Upper lobe of left lung (tissue), 4 donors: ENCODE measurements around the gene OGFOD3.

Experiments
- CTCF ChIP-seq, 6 experiments: fragments of 450-650 bp in 4 of 6; fragments of 200-600 bp in 2 of 6; sonication (generic) in 2 of 6; IDR thresholded peaks; one replicate each; pipeline ENCODE4 v1.5.1; 2016 to 2019; ENCODE audit warnings: antibody characterized with exemption in 6 of 6
- POLR2A ChIP-seq, 4 donors: fragments of 450-650 bp; IDR thresholded peaks; one replicate each; pipeline ENCODE4 v1.5.1; 2016 to 2017; ENCODE audit warnings: antibody characterized with exemption in 4 of 4, mild to moderate bottlenecking in 2 of 4

GRCh38 chr17:82351713-82352488 lies 66.5 kb downstream of the OGFOD3 start:
- TF ChIP-seq POLR2A (IDR thresholded peaks at IDR 0.05) (no peak), CTCF (IDR thresholded peaks at IDR 0.05) (peak; percentile 84 to 96 (median 93))
